Stomach (tissue), 9 donors: ENCODE data around the gene SELENOW. TPM values are rescaled to one million over a fixed set of nuclear protein-coding genes. Genes with fewer than 3 reads are reported as not detected.

Experiments used
- DNase-seq, 2 donors: peaks; one replicate each; pipeline versions ENCODE4 v3.0.0 to v3.0.0-alpha.2; 2013 to 2019
- H3K27ac ChIP-seq, 5 donors: fragments of 200-600 bp in 4 of 5; sonication (generic) in 4 of 5; one replicate each; pipeline ENCODE4 v1.5.1; 2013 to 2019; ENCODE audit warnings: mild to moderate bottlenecking in 1 of 5, moderate library complexity in 1 of 5
- H3K27me3 ChIP-seq, 3 donors: fragments of 200-600 bp; sonication (generic); one replicate each; pipeline ENCODE4 v1.5.1; 2017 to 2019; ENCODE audit warnings: mixed run types in 1 of 3
- H3K36me3 ChIP-seq, 4 donors: fragments of 200-600 bp; sonication (generic); 1 replicate in 3 of 4; 2 replicates in 1 of 4; pipeline ENCODE4 v1.5.1; 2016 to 2019
- H3K4me1 ChIP-seq, 4 donors: fragments of 200-600 bp; sonication (generic); one replicate each; pipeline ENCODE4 v1.5.1; 2016 to 2019
- H3K4me3 ChIP-seq, 4 donors: fragments of 200-600 bp; sonication (generic) in 3 of 4; one replicate each; pipeline ENCODE4 v1.5.1; 2016 to 2019; ENCODE audit warnings: mild to moderate bottlenecking in 1 of 4
- H3K9me3 ChIP-seq, 4 donors: fragments of 200-600 bp; sonication (generic); one replicate each; pipeline ENCODE4 v1.5.1; 2016 to 2019
- EP300 ChIP-seq: sonication (generic); formaldehyde crosslinking; IDR thresholded peaks from one replicate; pipeline ENCODE4 v1.6.1; 2017; ENCODE audit warnings: antibody characterized with exemption
- POLR2A ChIP-seq, 4 donors: fragments of 450-650 bp; IDR thresholded peaks; one replicate each; pipeline ENCODE4 v1.6.1; 2016; ENCODE audit warnings: antibody characterized with exemption in 4 of 4, control low read depth in 2 of 4, mild to moderate bottlenecking in 1 of 4, moderate library complexity in 1 of 4
- POLR2AphosphoS5 ChIP-seq, 3 donors: sonication (generic); formaldehyde crosslinking; IDR thresholded peaks; one replicate each; pipeline ENCODE4 v1.6.1; 2016; ENCODE audit warnings: antibody characterized with exemption in 3 of 3
- WGBS, 5 donors: extraction: QIAGEN DNeasy Blood & Tissue Kit in 3 of 5; methylation state at CpG; one replicate each; pipeline versions ENCODE4 v1.1.5 to v1.1.7; 2013 to 2018; 5-methylcytosine and 5-hydroxymethylcytosine counted together
- intact Hi-C: fragments of 100-400 bp; cut with DNase I; formaldehyde crosslinking; loops from one replicate; pipeline ENCODE4 v1.15.1; 2023; ENCODE audit warnings: low total_unique reads
- polyA plus RNA-seq, 3 donors: library from polyadenylated mRNA; stranded (reverse); fragments of 200-250 nt; gene quantifications; one replicate each; pipeline ENCODE4 v1.2.3, GENCODE V29; 2013
- total RNA-seq, 5 donors: library from RNA; depleted of rRNA; stranded (reverse); fragments of >200 nt; gene quantifications; one replicate each; pipeline versions ENCODE4 v1.1.0 to v1.2.3, GENCODE V29; 2014 to 2016
- TF ChIP-seq, protein P1 (sequence below), 7 experiments: fragments of 450-650 bp in 4 of 7; fragments of 200-600 bp in 3 of 7; sonication (generic) in 3 of 7; IDR thresholded peaks; one replicate each; pipeline ENCODE4 v1.5.1; 2016 to 2019; ENCODE audit warnings: antibody characterized with exemption in 7 of 7, control low read depth in 2 of 7, mild to moderate bottlenecking in 1 of 7
- donor health status: healthy with polysubstance abuse.
- donor health status: Bipolar disorder and iron deficiency.
- donor health status: healthy.

The SELENOW gene
- total and polyA plus RNA-seq, 8 donors: 204 to 1,097 (median 585) TPM

DNA sequence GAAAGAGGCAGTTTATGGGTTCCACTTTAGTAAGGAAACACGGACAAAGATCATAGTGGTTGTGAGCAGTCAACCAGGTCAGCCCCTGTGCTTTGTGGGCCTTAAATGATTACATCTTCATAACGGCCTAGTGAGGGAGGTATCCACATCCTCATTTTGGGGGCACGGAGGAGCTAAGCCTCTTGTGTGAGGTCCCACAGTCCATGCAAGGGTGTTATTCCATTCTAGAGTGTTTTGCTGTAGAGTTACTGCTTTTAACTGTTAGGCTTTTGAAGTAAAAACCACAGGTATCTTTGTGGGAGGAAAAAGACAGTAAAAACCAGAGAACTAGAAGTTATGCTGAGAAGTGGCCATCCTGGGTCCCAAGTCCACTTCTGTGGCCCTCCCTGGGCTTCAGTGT, 29.2 kb upstream of the SELENOW start:
- no peak for DNase-seq
- H3K4me1 ChIP-seq: peaks cover 22 to 52% (median 42%) of the 10 kb centered on the region in 4 donors
- peaks cover 67 to 79% (median 78%) of the 10 kb centered on the region in 4 donors for H3K36me3 ChIP-seq
- no peaks in the 10 kb centered on the region for H3K27me3 ChIP-seq
- H3K9me3 ChIP-seq: no peaks in the 10 kb centered on the region
- TF ChIP-seq POLR2A (IDR thresholded peaks at IDR 0.05): no peak
- TF ChIP-seq, protein P1, sequence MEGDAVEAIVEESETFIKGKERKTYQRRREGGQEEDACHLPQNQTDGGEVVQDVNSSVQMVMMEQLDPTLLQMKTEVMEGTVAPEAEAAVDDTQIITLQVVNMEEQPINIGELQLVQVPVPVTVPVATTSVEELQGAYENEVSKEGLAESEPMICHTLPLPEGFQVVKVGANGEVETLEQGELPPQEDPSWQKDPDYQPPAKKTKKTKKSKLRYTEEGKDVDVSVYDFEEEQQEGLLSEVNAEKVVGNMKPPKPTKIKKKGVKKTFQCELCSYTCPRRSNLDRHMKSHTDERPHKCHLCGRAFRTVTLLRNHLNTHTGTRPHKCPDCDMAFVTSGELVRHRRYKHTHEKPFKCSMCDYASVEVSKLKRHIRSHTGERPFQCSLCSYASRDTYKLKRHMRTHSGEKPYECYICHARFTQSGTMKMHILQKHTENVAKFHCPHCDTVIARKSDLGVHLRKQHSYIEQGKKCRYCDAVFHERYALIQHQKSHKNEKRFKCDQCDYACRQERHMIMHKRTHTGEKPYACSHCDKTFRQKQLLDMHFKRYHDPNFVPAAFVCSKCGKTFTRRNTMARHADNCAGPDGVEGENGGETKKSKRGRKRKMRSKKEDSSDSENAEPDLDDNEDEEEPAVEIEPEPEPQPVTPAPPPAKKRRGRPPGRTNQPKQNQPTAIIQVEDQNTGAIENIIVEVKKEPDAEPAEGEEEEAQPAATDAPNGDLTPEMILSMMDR (IDR thresholded peaks at IDR 0.05): no peak
- WGBS, 5 donors: 77 to 82% (median 82%) methylated on average over 3 of the region's 3 CpGs
- no peak overlapping the region for H3K27ac ChIP-seq
- intact Hi-C loops: no loop called here
- H3K4me3 ChIP-seq: no peak overlapping the region

DNA sequence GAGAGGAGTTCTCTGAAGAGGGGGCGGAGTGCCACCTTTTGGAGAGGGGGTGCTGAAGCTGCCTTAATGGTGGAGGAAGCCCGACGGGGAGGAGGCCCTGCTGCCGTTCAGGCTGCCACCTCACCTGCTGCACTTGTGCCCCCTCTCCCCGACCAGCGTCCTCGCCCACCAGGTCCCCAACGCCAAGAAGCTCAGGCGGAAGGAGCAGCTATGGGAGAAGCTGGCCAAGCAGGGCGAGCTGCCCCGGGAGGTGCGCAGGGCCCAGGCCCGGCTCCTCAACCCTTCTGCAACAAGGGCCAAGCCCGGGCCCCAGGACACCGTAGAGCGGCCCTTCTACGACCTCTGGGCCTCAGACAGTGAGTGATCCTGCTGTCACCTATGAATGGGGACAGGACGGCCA, 27.8 kb upstream of the SELENOW start:
- H3K36me3 ChIP-seq: peaks cover 81 to 93% (median 92%) of the 10 kb centered on the region in 4 donors
- intact Hi-C loops: no loop called here
- no peaks in the 10 kb centered on the region for H3K27me3 ChIP-seq
- H3K4me3 ChIP-seq: no peak overlapping the region
- H3K9me3 ChIP-seq: no peaks in the 10 kb centered on the region
- peaks cover 14 to 42% (median 34%) of the 10 kb centered on the region in 4 donors for H3K4me1 ChIP-seq
- 83 to 94% (median 92%) methylated on average over 14 to 18 of the region's 18 CpGs for WGBS, 5 donors
- no peak for DNase-seq
- no peak for TF ChIP-seq POLR2A (IDR thresholded peaks at IDR 0.05)
- no peak for TF ChIP-seq POLR2AphosphoS5 (IDR thresholded peaks at IDR 0.05)
- TF ChIP-seq, protein P1 (IDR thresholded peaks at IDR 0.05): no peak
- no peak for TF ChIP-seq EP300
- no peak overlapping the region for H3K27ac ChIP-seq

GRCh38 chr19:47752440-47753211, 25.9 kb upstream of the SELENOW start:
- peaks cover 94 to 100% (median 100%) of the 10 kb centered on the region in 4 donors for H3K36me3 ChIP-seq
- 88 to 94% (median 89%) methylated on average over 25 to 27 of the region's 27 CpGs for WGBS, 5 donors
- intact Hi-C loops: no loop called here
- H3K27ac ChIP-seq: no peak overlapping the region
- H3K4me3 ChIP-seq: no peak overlapping the region
- TF ChIP-seq, protein P1 (IDR thresholded peaks at IDR 0.05): no peak
- no peak for TF ChIP-seq EP300
- DNase-seq: no peak
- no peaks in the 10 kb centered on the region for H3K9me3 ChIP-seq
- no peaks in the 10 kb centered on the region for H3K27me3 ChIP-seq
- H3K4me1 ChIP-seq: peaks cover 0 to 25% (median 17%) of the 10 kb centered on the region in 4 donors

GRCh38 chr19:47754206-47755064, 24.1 kb upstream of the SELENOW start:
- H3K4me1 ChIP-seq: peaks cover 0 to 7% (median 3%) of the 10 kb centered on the region in 4 donors
- intact Hi-C loops: no loop called here
- TF ChIP-seq, protein P1 (IDR thresholded peaks at IDR 0.05): no peak
- TF ChIP-seq EP300 (no peak), POLR2A (IDR thresholded peaks at IDR 0.05) (no peak), POLR2AphosphoS5 (IDR thresholded peaks at IDR 0.05) (no peak)
- no peak for DNase-seq
- H3K36me3 ChIP-seq: peaks cover 90 to 100% (median 100%) of the 10 kb centered on the region in 4 donors
- no peaks in the 10 kb centered on the region for H3K27me3 ChIP-seq
- H3K4me3 ChIP-seq: no peak overlapping the region
- no peak overlapping the region for H3K27ac ChIP-seq
- WGBS, 5 donors: 91 to 94% (median 92%) methylated on average over 28 to 37 of the region's 37 CpGs
- no peaks in the 10 kb centered on the region for H3K9me3 ChIP-seq
